Measurements from ENCODE around the gene LCP1.

Gene LCP1

GRCh38 chr13:46126056-46126455 is 55.9 kb downstream of the LCP1 start:
- DNase-seq, result no peak

GRCh38 chr13:46124967-46125933 is 56.7 kb downstream of the LCP1 start:
- no peak for DNase-seq

GRCh38 chr13:46124531-46124966 is 57.4 kb downstream of the LCP1 start:
- no peak for DNase-seq

- no peak for DNase-seq
Observed at GRCh38 chr13:46122304-46122703, 59.7 kb downstream of the LCP1 start.

- DNase-seq, result no peak
Observed at GRCh38 chr13:46121597-46122163, 60.3 kb downstream of the LCP1 start.

- DNase-seq, result no peak
Observed at GRCh38 chr13:46121033-46121432, 60.9 kb downstream of the LCP1 start.

- no peak for DNase-seq
Observed at GRCh38 chr13:46119883-46120614, 61.9 kb downstream of the LCP1 start.

- no peak for DNase-seq
Observed at GRCh38 chr13:46116653-46117502, 65.1 kb downstream of the LCP1 start.

GRCh38 chr13:46114613-46115012 is 67.4 kb downstream of the LCP1 start:
- no peak for DNase-seq

GRCh38 chr13:46113596-46113995 is 68.4 kb downstream of the LCP1 start:
- no peak for DNase-seq

GRCh38 chr13:46111151-46111550 is 70.8 kb downstream of the LCP1 start:
- no peak for DNase-seq

- no peak for DNase-seq
Observed at GRCh38 chr13:46109451-46109850, 72.5 kb downstream of the LCP1 start.

GRCh38 chr13:46106839-46107371 is 75.1 kb downstream of the LCP1 start:
- no peak for DNase-seq

- DNase-seq, result no peak
Observed at GRCh38 chr13:46104868-46105267, 77.1 kb downstream of the LCP1 start, which contains the start of gene CPB2. TSS of gene CPB2 (minus strand) at chr13:46105033. CDS start at chr13:46105009, 24 bp downstream.

GRCh38 chr13:46103037-46103436 is 78.9 kb downstream of the LCP1 start:
- DNase-seq, result no peak

GRCh38 chr13:46102255-46102605 is 79.7 kb downstream of the LCP1 start:
- no peak for DNase-seq

- DNase-seq, result no peak
Observed at GRCh38 chr13:46101484-46102254, 80.3 kb downstream of the LCP1 start.

GRCh38 chr13:46101002-46101401 is 81.0 kb downstream of the LCP1 start:
- DNase-seq, result no peak

GRCh38 chr13:46100191-46100815 is 81.7 kb downstream of the LCP1 start:
- no peak for DNase-seq

- DNase-seq, result no peak
Observed at GRCh38 chr13:46097663-46098062, 84.3 kb downstream of the LCP1 start.

- no peak for DNase-seq
Observed at GRCh38 chr13:46097015-46097414, 85.0 kb downstream of the LCP1 start.

Data from activated CD4-positive, CD25-positive, alpha-beta regulatory T cell (primary cell).